ENCODE data around the gene ALX4. TPM values are rescaled to one million over a fixed set of nuclear protein-coding genes. Genes with fewer than 3 reads are reported as not detected.

ALX4 gene
- total RNA-seq, 1 donor from 2014 or later, result not detected

GRCh38 chr11:44351898-44352498 is 42.1 kb upstream of the ALX4 start:
- no peaks in the 10 kb centered on the region for H3K4me1 ChIP-seq
- H3K9me3 ChIP-seq, result no peaks in the 10 kb centered on the region
- TF ChIP-seq CTCF (IDR thresholded peaks at IDR 0.05), result no peak
- no peak for TF ChIP-seq POLR2A (IDR thresholded peaks at IDR 0.05)
- no peak for TF ChIP-seq POLR2AphosphoS5 (IDR thresholded peaks at IDR 0.05; ENCODE audit: insufficient read depth in 1 of 2, low read depth in 1 of 2)
- no peak overlapping the region for H3K4me3 ChIP-seq
- no peak for DNase-seq (ENCODE audit: extremely low spot score in 2 of 2)
- H3K27me3 ChIP-seq, result no peaks in the 10 kb centered on the region
- H3K27ac ChIP-seq, result no peak overlapping the region
- no peaks in the 10 kb centered on the region for H3K36me3 ChIP-seq
- intact Hi-C loops (cut with DNase I), result no loop called here

- no peaks in the 10 kb centered on the region for H3K9me3 ChIP-seq
- H3K4me3 ChIP-seq, result no peak overlapping the region
- H3K27ac ChIP-seq, result no peak overlapping the region
- intact Hi-C loops (cut with DNase I), result no loop called here
- no peaks in the 10 kb centered on the region for H3K27me3 ChIP-seq
- no peak for DNase-seq (ENCODE audit: extremely low spot score in 2 of 2)
- no peaks in the 10 kb centered on the region for H3K36me3 ChIP-seq
- TF ChIP-seq POLR2AphosphoS5 (IDR thresholded peaks at IDR 0.05; ENCODE audit: insufficient read depth in 1 of 2, low read depth in 1 of 2), result no peak
- no peak for TF ChIP-seq CTCF (IDR thresholded peaks at IDR 0.05)
- no peak for TF ChIP-seq POLR2A (IDR thresholded peaks at IDR 0.05)
- no peaks in the 10 kb centered on the region for H3K4me1 ChIP-seq
Measured at GRCh38 chr11:44351006-44351660, 41.2 kb upstream of the ALX4 start.

GRCh38 chr11:44349328-44349727 is 39.4 kb upstream of the ALX4 start:
- no peak for DNase-seq (ENCODE audit: extremely low spot score in 2 of 2)
- Histone ChIP-seq H3K27ac (no peak overlapping the region), H3K36me3 (no peaks in the 10 kb centered on the region), H3K27me3 (no peaks in the 10 kb centered on the region), H3K4me3 (no peak overlapping the region), H3K9me3 (no peaks in the 10 kb centered on the region), H3K4me1 (no peaks in the 10 kb centered on the region)
- intact Hi-C loops (cut with DNase I), result no loop called here
- no peak for TF ChIP-seq POLR2A (IDR thresholded peaks at IDR 0.05)
- TF ChIP-seq CTCF (IDR thresholded peaks at IDR 0.05), result no peak
- TF ChIP-seq POLR2AphosphoS5 (IDR thresholded peaks at IDR 0.05; ENCODE audit: insufficient read depth in 1 of 2, low read depth in 1 of 2), result no peak

GRCh38 chr11:44348721-44349120 is 38.8 kb upstream of the ALX4 start:
- no peaks in the 10 kb centered on the region for H3K9me3 ChIP-seq
- no peaks in the 10 kb centered on the region for H3K27me3 ChIP-seq
- no peak overlapping the region for H3K27ac ChIP-seq
- intact Hi-C loops (cut with DNase I), result no loop called here
- H3K4me1 ChIP-seq, result no peaks in the 10 kb centered on the region
- H3K36me3 ChIP-seq, result no peaks in the 10 kb centered on the region
- TF ChIP-seq POLR2AphosphoS5 (IDR thresholded peaks at IDR 0.05; ENCODE audit: insufficient read depth in 1 of 2, low read depth in 1 of 2) (no peak), CTCF (IDR thresholded peaks at IDR 0.05) (no peak), POLR2A (IDR thresholded peaks at IDR 0.05) (no peak)
- DNase-seq (ENCODE audit: extremely low spot score in 2 of 2), result no peak
- H3K4me3 ChIP-seq, result no peak overlapping the region

- H3K4me1 ChIP-seq, result no peaks in the 10 kb centered on the region
- H3K4me3 ChIP-seq, result no peak overlapping the region
- no peak overlapping the region for H3K27ac ChIP-seq
- TF ChIP-seq POLR2AphosphoS5 (IDR thresholded peaks at IDR 0.05; ENCODE audit: insufficient read depth in 1 of 2, low read depth in 1 of 2) (no peak), POLR2A (IDR thresholded peaks at IDR 0.05) (no peak), CTCF (IDR thresholded peaks at IDR 0.05) (no peak)
- no peaks in the 10 kb centered on the region for H3K36me3 ChIP-seq
- intact Hi-C loops (cut with DNase I), result no loop called here
- no peaks in the 10 kb centered on the region for H3K27me3 ChIP-seq
- no peak for DNase-seq (ENCODE audit: extremely low spot score in 2 of 2)
- no peaks in the 10 kb centered on the region for H3K9me3 ChIP-seq
Measured at GRCh38 chr11:44348114-44348513, 38.2 kb upstream of the ALX4 start.
